ENCODE results near the gene NKX6-2.

DNA sequence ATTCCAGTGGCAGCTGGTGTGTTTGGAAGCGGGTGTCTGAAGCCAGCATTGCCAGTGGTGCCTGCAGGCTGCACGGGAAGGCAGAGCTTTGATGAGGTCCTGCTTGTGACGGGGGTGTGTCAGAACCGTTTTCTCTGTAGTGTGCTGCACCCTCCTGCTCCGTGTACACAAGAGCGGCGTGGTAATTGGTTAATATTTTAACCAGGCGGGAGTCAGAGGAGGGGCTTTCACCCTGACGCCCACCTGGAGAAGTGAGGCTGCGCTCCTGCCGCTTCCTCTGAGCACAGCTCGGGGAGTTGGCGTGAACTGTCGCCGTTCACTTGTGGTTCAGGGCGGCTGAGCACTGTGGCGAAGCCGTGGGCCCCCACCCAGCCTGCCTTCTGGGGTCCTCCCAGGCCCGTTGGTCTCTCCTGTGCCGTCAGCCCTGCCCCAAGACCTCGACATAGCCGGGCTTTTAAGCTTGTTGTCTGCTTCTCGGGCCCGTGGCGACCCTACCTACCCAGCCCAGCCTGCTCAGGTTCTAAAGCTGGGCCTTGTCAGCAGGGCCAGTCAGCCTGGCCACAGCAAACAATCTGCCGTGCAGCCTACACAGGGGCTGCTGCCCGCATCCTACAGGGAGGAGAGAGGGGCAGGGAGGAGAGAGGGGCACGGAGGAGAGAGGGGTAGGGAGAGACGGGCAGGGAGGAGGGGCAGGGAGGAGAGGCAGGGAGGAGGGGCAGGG is 11.6 kb downstream of the NKX6-2 start:
- TF ChIP-seq, protein P1, sequence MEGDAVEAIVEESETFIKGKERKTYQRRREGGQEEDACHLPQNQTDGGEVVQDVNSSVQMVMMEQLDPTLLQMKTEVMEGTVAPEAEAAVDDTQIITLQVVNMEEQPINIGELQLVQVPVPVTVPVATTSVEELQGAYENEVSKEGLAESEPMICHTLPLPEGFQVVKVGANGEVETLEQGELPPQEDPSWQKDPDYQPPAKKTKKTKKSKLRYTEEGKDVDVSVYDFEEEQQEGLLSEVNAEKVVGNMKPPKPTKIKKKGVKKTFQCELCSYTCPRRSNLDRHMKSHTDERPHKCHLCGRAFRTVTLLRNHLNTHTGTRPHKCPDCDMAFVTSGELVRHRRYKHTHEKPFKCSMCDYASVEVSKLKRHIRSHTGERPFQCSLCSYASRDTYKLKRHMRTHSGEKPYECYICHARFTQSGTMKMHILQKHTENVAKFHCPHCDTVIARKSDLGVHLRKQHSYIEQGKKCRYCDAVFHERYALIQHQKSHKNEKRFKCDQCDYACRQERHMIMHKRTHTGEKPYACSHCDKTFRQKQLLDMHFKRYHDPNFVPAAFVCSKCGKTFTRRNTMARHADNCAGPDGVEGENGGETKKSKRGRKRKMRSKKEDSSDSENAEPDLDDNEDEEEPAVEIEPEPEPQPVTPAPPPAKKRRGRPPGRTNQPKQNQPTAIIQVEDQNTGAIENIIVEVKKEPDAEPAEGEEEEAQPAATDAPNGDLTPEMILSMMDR (IDR thresholded peaks at IDR 0.05) = no peak
- no peak for TF ChIP-seq POLR2A (IDR thresholded peaks at IDR 0.05)

All from esophagus squamous epithelium (tissue), 4 donors.